Pancreas (tissue), 10 donors: ENCODE measurements around the gene AGPS. TPM values are rescaled to one million over a fixed set of nuclear protein-coding genes. Genes with fewer than 3 reads are reported as not detected.

Experiments
- ATAC-seq, 4 donors: fragments of 200-7000 bp; cut with Tn5 transposase; one replicate each; pipeline versions ENCODE4 v1.8.0 to v1.9.1; 2020; ENCODE audit warnings: mild to moderate bottlenecking in 4 of 4, moderate library complexity in 4 of 4
- DNase-seq, 6 donors: peaks; one replicate each; pipeline ENCODE4 v3.0.0-alpha.2; 2020
- FAIRE-seq: peaks from 2 replicates; lab custom pipeline; 2012; peaks lifted over from hg19 to GRCh38; lab: Jason Lieb, UNC
- H3K27ac ChIP-seq, 4 donors: fragments of 200-600 bp; sonication (generic); 1 replicate in 3 of 4; 2 replicates in 1 of 4; pipeline versions ENCODE4 v1.5.0 to v1.8.0; 2020
- H3K27me3 ChIP-seq, 4 donors: fragments of 200-600 bp; one replicate each; pipeline ENCODE4 v1.8.0; 2021
- H3K36me3 ChIP-seq, 3 donors: fragments of 200-600 bp; sonication (generic) in 1 of 3; one replicate each; pipeline versions ENCODE4 v1.5.0 to v1.8.0; 2020 to 2021
- H3K4me1 ChIP-seq, 3 donors: fragments of 200-600 bp; one replicate each; pipeline ENCODE4 v1.8.0; 2021
- H3K4me3 ChIP-seq, 4 donors: fragments of 200-600 bp; sonication (generic) in 2 of 4; one replicate each; pipeline versions ENCODE4 v1.5.0 to v1.8.0; 2020 to 2021
- H3K9me3 ChIP-seq, 4 donors: fragments of 200-600 bp; one replicate each; pipeline ENCODE4 v1.8.0; 2021
- WGBS, 2 donors: extraction: QIAGEN DNeasy Blood & Tissue Kit; methylation state at CpG; one replicate each; pipeline ENCODE4 v1.1.7; 2013; 5-methylcytosine and 5-hydroxymethylcytosine counted together
- intact Hi-C, 3 donors: fragments of 100-400 bp; cut with DNase I; formaldehyde crosslinking; loops; one replicate each; pipeline versions ENCODE4 v1.11.1 to v1.14.2; 2022
- polyA plus RNA-seq, 2 donors: library from polyadenylated mRNA; stranded (reverse); fragments of 200-250 nt; gene quantifications; one replicate each; pipeline ENCODE4 v1.2.3, GENCODE V29; 2013
- total RNA-seq, 6 donors: library from RNA; stranded (reverse); fragmentation: NEBNext Ultra II Directional in 4 of 6; extraction: Animal tissue kit (Norgen Biotek cat#: 25700) in 4 of 6; gene quantifications; one replicate each; pipeline versions ENCODE4 v1.2.1 to v1.2.4, GENCODE V29; 2021 to 2023
- TF ChIP-seq, protein P1 (sequence below), 4 donors: fragments of 200-600 bp; sonication (generic) in 3 of 4; IDR thresholded peaks; one replicate each; pipeline versions ENCODE4 v1.5.0 to v1.8.0; 2021; ENCODE audit warnings: antibody characterized with exemption in 4 of 4
- donor health status: healthy with polysubstance abuse.
- donor health status: DM: no; HTN: no; CAD: no; lungs with moderate emphysema.
- donor health status: DM: no; HTN: no; CAD: no.
- donor health status: control.
- donor health status: control.
- donor health status: Bipolar disorder and iron deficiency.
- donor health status: DM: yes; HTN: yes; CAD: no.
- donor health status: DM: no; HTN: no; CAD: no.
- donor health status: DM: no; HTN: no; CAD: no.
- donor health status: DM: yes; HTN: yes; CAD: no.

AGPS gene
- total and polyA plus RNA-seq, 8 donors: 3.0 to 47.2 (median 23.2) TPM

DNA sequence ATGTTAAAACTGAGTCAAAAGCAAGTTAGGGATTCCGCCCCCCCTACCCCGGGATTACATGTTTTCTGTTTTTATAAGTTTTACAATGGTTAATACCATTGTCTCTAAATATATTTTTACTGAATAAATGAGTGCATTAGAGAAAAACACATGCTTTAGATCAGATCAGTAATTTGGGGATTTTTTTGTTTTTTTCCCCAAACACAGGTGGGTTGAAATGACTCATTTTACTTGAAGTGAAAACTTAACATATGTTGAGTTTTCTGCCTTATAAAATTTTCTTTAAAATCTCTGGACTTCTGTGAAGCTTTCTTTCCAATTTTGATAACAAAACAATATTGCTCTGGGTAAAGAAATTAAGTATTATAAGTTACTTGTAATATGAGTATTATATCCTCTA is 114.4 kb downstream of the AGPS start:
- Histone ChIP-seq H3K27ac (no peak overlapping the region), H3K9me3 (no peaks in the 10 kb centered on the region), H3K36me3 (no peaks in the 10 kb centered on the region), H3K4me3 (no peak overlapping the region), H3K4me1 (no peaks in the 10 kb centered on the region), H3K27me3 (no peaks in the 10 kb centered on the region)
- DNase-seq (no peak), ATAC-seq (no peak), FAIRE-seq (peak; percentile 5)
- WGBS, 2 donors: 98 to 99% methylated on average over 2 of the region's 2 CpGs
- TF ChIP-seq, protein P1, sequence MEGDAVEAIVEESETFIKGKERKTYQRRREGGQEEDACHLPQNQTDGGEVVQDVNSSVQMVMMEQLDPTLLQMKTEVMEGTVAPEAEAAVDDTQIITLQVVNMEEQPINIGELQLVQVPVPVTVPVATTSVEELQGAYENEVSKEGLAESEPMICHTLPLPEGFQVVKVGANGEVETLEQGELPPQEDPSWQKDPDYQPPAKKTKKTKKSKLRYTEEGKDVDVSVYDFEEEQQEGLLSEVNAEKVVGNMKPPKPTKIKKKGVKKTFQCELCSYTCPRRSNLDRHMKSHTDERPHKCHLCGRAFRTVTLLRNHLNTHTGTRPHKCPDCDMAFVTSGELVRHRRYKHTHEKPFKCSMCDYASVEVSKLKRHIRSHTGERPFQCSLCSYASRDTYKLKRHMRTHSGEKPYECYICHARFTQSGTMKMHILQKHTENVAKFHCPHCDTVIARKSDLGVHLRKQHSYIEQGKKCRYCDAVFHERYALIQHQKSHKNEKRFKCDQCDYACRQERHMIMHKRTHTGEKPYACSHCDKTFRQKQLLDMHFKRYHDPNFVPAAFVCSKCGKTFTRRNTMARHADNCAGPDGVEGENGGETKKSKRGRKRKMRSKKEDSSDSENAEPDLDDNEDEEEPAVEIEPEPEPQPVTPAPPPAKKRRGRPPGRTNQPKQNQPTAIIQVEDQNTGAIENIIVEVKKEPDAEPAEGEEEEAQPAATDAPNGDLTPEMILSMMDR (IDR thresholded peaks at IDR 0.05): no peak
- intact Hi-C loops: no loop called here

GRCh38 chr2:177516824-177517544 is 124.4 kb downstream of the AGPS start:
- no peaks in the 10 kb centered on the region for H3K4me1 ChIP-seq
- TF ChIP-seq, protein P1 (IDR thresholded peaks at IDR 0.05): no peak
- H3K27ac ChIP-seq: no peak overlapping the region
- H3K36me3 ChIP-seq: peaks cover 0 to 8% (median 0%) of the 10 kb centered on the region in 3 donors
- H3K4me3 ChIP-seq: no peak overlapping the region
- no peak for ATAC-seq
- FAIRE-seq: no peak
- H3K27me3 ChIP-seq: no peaks in the 10 kb centered on the region
- WGBS, 2 donors: 83 to 84% methylated on average over 4 of the region's 4 CpGs
- intact Hi-C loops: no loop called here
- no peak for DNase-seq
- H3K9me3 ChIP-seq: no peaks in the 10 kb centered on the region

- Histone ChIP-seq H3K36me3 (peaks cover 0 to 8% (median 0%) of the 10 kb centered on the region in 3 donors), H3K27me3 (no peaks in the 10 kb centered on the region), H3K9me3 (no peaks in the 10 kb centered on the region), H3K4me3 (no peak overlapping the region), H3K27ac (no peak overlapping the region), H3K4me1 (no peaks in the 10 kb centered on the region)
- no peak for FAIRE-seq
- TF ChIP-seq, protein P1 (IDR thresholded peaks at IDR 0.05): no peak
- intact Hi-C loops: no loop called here
- no peak for ATAC-seq
- no peak for DNase-seq
- WGBS, 2 donors: 98 to 100% methylated on average over 2 of the region's 2 CpGs
Measured at GRCh38 chr2:177518754-177519153, 126.2 kb downstream of the AGPS start.

- H3K9me3 ChIP-seq: no peaks in the 10 kb centered on the region
- TF ChIP-seq, protein P1 (IDR thresholded peaks at IDR 0.05): no peak
- FAIRE-seq (no peak), DNase-seq (no peak), ATAC-seq (no peak)
- no peak overlapping the region for H3K4me3 ChIP-seq
- peaks cover 0 to 16% (median 0%) of the 10 kb centered on the region in 3 donors for H3K36me3 ChIP-seq
- no peak overlapping the region for H3K27ac ChIP-seq
- no peaks in the 10 kb centered on the region for H3K27me3 ChIP-seq
- intact Hi-C loops: no loop called here
- no peaks in the 10 kb centered on the region for H3K4me1 ChIP-seq
Measured at GRCh38 chr2:177519534-177520115, 127.1 kb downstream of the AGPS start.

- Histone ChIP-seq H3K4me1 (no peaks in the 10 kb centered on the region), H3K27ac (no peak overlapping the region), H3K36me3 (peaks cover 0 to 17% (median 0%) of the 10 kb centered on the region in 3 donors), H3K9me3 (no peaks in the 10 kb centered on the region), H3K27me3 (no peaks in the 10 kb centered on the region), H3K4me3 (no peak overlapping the region)
- DNase-seq: no peak
- WGBS, 2 donors: 96 to 97% methylated on average over 2 of the region's 2 CpGs
- TF ChIP-seq, protein P1 (IDR thresholded peaks at IDR 0.05): no peak
- ATAC-seq: no peak
- no peak for FAIRE-seq
- intact Hi-C loops: no loop called here
Measured at GRCh38 chr2:177520324-177520723, 127.8 kb downstream of the AGPS start.
